Calu3 (cell line): ENCODE measurements around the gene NXPH4. TPM values are rescaled to one million over a fixed set of nuclear protein-coding genes. Genes with fewer than 3 reads are reported as not detected.

Experiments
- BruUV-seq: library from RNA; stranded (reverse); fragments of 400-500 nt; replicated peaks from 2 replicates; lab custom pipeline; 2021; lab: Mats Ljungman, UMichigan
- CTCF ChIA-PET: fragments of 300-600 bp; sonication (Branson Sonifier 250); formaldehyde crosslinking; loops from one replicate; lab custom pipeline; 2022; ENCODE audit warnings: antibody characterized with exemption; lab: Charles Lee
- DNase-seq: peaks from one replicate; pipeline ENCODE4 v3.0.0; 2022
- H3K27ac Mint-ChIP-seq: one replicate; pipeline ENCODE4 v1.8.0; 2022; ENCODE audit warnings: mixed read lengths; ENCODE audit not compliant: unreplicated experiment
- H3K27me3 Mint-ChIP-seq: one replicate; pipeline ENCODE4 v1.8.0; 2022; ENCODE audit warnings: mixed read lengths; ENCODE audit not compliant: unreplicated experiment
- H3K36me3 Mint-ChIP-seq: one replicate; pipeline ENCODE4 v1.8.0; 2022; ENCODE audit warnings: mild to moderate bottlenecking, moderate library complexity, mixed read lengths; ENCODE audit not compliant: insufficient read depth, unreplicated experiment
- H3K4me1 Mint-ChIP-seq: one replicate; pipeline ENCODE4 v1.8.0; 2022; ENCODE audit warnings: mild to moderate bottlenecking, low read depth, mixed read lengths; ENCODE audit not compliant: unreplicated experiment
- H3K4me3 Mint-ChIP-seq: one replicate; pipeline ENCODE4 v1.8.0; 2022; ENCODE audit warnings: mild to moderate bottlenecking, low read depth, moderate library complexity, mixed read lengths; ENCODE audit not compliant: unreplicated experiment
- H3K9me3 Mint-ChIP-seq: one replicate; pipeline ENCODE4 v1.8.0; 2022; ENCODE audit warnings: low read depth, mixed read lengths; ENCODE audit not compliant: unreplicated experiment
- intact Hi-C: fragments of 100-400 bp; cut with micrococcal nuclease; formaldehyde crosslinking; loops from one replicate; pipeline ENCODE4 v1.10.0; 2022; ENCODE audit not compliant: unreplicated experiment
- total RNA-seq: library from RNA; stranded (reverse); gene quantifications from 2 replicates; pipeline ENCODE4 v1.2.3, GENCODE V29; 2022
- TF ChIP-seq, protein P1 (sequence below): fragments of 200-600 bp; IDR thresholded peaks from one replicate; pipeline ENCODE4 v1.8.0; 2022; ENCODE audit warnings: antibody characterized with exemption; ENCODE audit not compliant: unreplicated experiment

Gene NXPH4
- total RNA-seq, 1 experiment from 2014 or later: 4.1 TPM

DNA sequence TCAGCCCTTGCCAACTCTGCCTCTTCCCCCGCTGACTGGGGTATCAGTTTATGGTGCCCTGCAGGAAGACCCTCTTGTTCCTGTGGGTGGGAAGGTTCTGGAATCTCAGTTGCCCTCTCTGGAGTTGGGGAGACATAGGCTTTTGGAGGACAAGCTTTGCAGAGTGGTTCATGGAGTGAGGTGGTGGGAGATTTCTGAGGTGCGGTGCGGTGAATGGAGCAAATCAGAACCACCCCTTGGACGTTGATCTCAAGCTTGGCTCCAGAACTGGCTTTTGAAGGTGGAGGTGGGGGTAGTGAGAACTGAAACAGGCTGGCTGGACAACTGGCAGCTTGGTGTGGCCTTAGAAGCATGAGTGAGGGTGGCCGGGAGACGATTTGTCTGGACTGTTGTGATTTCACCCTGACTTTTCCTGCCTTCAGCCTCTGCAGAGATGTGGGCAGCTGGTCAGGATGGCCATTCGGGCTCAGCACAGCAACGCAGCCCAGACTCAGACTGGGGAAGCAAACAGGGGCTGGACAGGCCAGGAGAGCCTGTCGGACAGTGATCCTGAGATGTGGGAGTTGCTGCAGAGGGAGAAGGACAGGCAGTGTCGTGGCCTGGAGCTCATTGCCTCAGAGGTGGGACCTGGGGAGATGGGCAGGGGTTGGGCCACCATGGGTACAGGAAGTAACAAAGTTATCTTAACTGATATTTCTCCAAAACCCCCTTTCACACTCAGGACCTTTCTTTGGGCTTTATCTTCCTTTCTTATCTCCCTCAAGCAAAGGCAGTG lies 14.0 kb downstream of the NXPH4 start:
- BruUV-seq: no TSS peak
- H3K36me3 Mint-ChIP-seq: peaks cover 64% of the 10 kb centered on the region
- H3K27me3 Mint-ChIP-seq: peaks cover 27% of the 10 kb centered on the region
- intact Hi-C loops: no loop called here
- peaks cover 39% of the 10 kb centered on the region for H3K4me1 Mint-ChIP-seq
- DNase-seq: no peak
- TF ChIP-seq, protein P1, sequence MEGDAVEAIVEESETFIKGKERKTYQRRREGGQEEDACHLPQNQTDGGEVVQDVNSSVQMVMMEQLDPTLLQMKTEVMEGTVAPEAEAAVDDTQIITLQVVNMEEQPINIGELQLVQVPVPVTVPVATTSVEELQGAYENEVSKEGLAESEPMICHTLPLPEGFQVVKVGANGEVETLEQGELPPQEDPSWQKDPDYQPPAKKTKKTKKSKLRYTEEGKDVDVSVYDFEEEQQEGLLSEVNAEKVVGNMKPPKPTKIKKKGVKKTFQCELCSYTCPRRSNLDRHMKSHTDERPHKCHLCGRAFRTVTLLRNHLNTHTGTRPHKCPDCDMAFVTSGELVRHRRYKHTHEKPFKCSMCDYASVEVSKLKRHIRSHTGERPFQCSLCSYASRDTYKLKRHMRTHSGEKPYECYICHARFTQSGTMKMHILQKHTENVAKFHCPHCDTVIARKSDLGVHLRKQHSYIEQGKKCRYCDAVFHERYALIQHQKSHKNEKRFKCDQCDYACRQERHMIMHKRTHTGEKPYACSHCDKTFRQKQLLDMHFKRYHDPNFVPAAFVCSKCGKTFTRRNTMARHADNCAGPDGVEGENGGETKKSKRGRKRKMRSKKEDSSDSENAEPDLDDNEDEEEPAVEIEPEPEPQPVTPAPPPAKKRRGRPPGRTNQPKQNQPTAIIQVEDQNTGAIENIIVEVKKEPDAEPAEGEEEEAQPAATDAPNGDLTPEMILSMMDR: no peak
- peak overlapping the region; percentile 99 for H3K27ac Mint-ChIP-seq
- H3K9me3 Mint-ChIP-seq: no peaks in the 10 kb centered on the region
- CTCF ChIA-PET: interaction anchor here (0.6 to 2.4 kb wide), 6 partner anchors 9 to 597 kb away, joined by 3 to 26 read pairs (median 12); partner anchors contain the start of gene NXPH4
- H3K4me3 Mint-ChIP-seq: peak overlapping the region; percentile 98

DNA sequence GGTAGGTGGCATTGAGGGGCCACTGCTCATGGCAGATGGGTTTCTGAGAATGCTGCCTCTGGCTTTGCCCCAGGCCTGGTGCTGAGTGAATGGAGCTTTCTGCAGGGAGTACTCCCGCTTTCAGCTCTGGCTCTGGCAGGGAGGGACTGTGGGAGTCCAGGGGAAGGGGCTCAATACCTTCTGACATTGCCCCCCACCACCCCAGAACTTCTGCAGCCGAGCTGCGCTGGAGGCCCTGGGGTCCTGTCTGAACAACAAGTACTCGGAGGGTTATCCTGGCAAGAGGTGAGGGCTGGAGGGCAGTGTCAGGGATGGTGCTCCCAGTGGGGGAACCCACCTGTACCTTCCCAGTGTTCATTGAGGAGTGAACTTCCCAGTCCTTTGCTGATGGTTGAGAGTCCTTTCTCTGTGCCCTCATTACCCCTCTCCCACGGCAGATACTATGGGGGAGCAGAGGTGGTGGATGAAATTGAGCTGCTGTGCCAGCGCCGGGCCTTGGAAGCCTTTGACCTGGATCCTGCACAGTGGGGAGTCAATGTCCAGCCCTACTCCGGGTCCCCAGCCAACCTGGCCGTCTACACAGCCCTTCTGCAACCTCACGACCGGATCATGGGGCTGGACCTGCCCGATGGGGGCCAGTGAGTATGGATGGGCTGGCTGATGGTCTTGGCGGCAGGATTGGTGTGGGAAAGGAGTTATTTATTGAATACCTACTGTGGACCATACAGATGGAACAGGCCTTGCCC lies 14.9 kb downstream of the NXPH4 start:
- peaks cover 18% of the 10 kb centered on the region for H3K27me3 Mint-ChIP-seq
- TF ChIP-seq, protein P1: no peak
- peak overlapping the region; percentile 98 for H3K4me3 Mint-ChIP-seq
- H3K4me1 Mint-ChIP-seq: peaks cover 35% of the 10 kb centered on the region
- H3K27ac Mint-ChIP-seq: peak overlapping the region; percentile 99
- no peak for DNase-seq
- no peaks in the 10 kb centered on the region for H3K9me3 Mint-ChIP-seq
- intact Hi-C loops: no loop called here
- H3K36me3 Mint-ChIP-seq: peaks cover 73% of the 10 kb centered on the region
- BruUV-seq: no TSS peak
- CTCF ChIA-PET: interaction anchor here (2.0 to 2.4 kb wide), 2 partner anchors 11 to 18 kb away, joined by 6 to 26 read pairs; no protein-coding TSS in a partner anchor

DNA sequence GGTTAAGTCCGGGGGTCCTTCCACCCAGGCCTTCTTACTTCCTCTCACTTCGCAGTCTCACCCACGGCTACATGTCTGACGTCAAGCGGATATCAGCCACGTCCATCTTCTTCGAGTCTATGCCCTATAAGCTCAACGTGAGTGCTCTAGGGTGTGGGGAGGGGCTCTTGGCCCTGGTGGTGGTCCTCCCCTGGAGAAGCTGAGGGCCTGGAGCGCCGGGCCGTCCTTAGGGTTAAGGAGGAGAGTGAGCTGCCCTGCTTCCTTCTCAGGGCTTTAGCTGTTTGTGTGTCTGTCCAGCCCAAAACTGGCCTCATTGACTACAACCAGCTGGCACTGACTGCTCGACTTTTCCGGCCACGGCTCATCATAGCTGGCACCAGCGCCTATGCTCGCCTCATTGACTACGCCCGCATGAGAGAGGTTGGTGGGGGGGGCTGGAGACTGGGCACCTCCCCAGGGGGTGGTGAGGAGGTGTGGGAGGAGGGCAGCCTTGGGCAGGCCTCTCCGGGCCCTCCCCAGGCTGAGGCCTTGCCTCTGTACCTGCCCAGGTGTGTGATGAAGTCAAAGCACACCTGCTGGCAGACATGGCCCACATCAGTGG lies 15.7 kb downstream of the NXPH4 start:
- Mint-ChIP-seq H3K4me3 (no peak overlapping the region), H3K36me3 (peaks cover 79% of the 10 kb centered on the region), H3K27ac (no peak overlapping the region), H3K4me1 (peaks cover 28% of the 10 kb centered on the region), H3K9me3 (no peaks in the 10 kb centered on the region), H3K27me3 (peaks cover 10% of the 10 kb centered on the region)
- no TSS peak for BruUV-seq
- CTCF ChIA-PET: interaction anchor here (1.0 to 2.0 kb wide), 2 partner anchors 10 to 19 kb away, joined by 6 to 7 read pairs; no protein-coding TSS in a partner anchor
- DNase-seq: no peak
- intact Hi-C loops: no loop called here
- TF ChIP-seq, protein P1: no peak
